ENCODE measurements around the gene WWC1. TPM values are rescaled to one million over a fixed set of nuclear protein-coding genes. Genes with fewer than 3 reads are reported as not detected.
"Not testable (repeated sequence)": the region's sequence is repeated elsewhere in the genome, so short reads cannot be mapped to it uniquely, and the experiment has no call there.

WWC1 gene
- total and polyA plus RNA-seq, 9 donors: 0.46 to 5.7 (median 0.93) TPM

DNA sequence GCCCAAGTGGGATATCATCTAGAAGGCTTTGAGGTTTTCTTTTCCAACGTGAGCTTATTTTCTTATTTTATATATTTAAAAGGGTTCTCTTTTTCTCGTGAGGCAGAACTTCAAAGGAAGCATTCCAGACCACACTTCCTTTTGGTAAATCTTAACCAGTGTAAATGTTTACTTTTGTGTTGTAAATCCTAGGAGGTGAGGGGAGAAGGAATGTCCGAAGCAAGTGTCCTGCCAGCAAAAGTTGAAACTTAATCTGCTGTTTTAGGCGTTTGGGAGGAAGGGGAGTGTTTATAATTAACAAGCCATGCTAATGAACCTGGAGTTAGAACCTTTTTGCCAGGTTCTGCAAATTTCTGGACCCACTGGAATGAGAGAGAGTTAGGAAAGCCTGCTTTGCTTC lies 37.9 kb downstream of the WWC1 start:
- Histone ChIP-seq H3K27ac (ENCODE audit: low read length) (no peak overlapping the region), H3K27me3 (ENCODE audit: control insufficient read depth, insufficient read depth, low read length) (no peaks in the 10 kb centered on the region), H3K4me3 (ENCODE audit: low read length) (no peak overlapping the region), H3K4me1 (ENCODE audit: control insufficient read depth, insufficient read depth, low read length) (no peaks in the 10 kb centered on the region), H3K36me3 (ENCODE audit: control insufficient read depth, insufficient read depth, low read length) (no peaks in the 10 kb centered on the region), H3K9me3 (replicated peaks; ENCODE audit: control insufficient read depth, low read depth, low read length) (no peaks in the 10 kb centered on the region)
- 31% methylated on average over 2 of the region's 4 CpGs for WGBS (ENCODE audit: insufficient coverage)
- DNase-seq: no peak

DNA sequence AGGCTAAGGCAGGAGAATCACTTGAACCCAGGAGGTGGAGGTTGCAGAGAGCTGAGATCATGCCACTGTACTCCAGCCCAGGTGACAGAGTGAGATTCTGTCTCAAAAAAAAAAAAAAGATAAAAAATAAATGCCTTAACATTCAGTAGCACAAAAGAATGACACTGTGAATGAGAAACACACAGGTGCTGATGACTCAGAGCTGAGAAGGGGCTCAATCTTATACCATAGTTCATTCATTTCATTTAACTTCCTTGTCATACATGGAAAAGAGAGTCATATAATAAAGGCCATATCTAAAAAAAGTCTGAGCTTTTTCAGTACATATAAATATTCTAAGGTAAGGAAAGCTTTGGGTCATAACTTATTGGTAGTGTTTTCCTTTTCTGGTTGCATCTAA lies 40.6 kb downstream of the WWC1 start:
- H3K27ac ChIP-seq (ENCODE audit: low read length): no peak overlapping the region
- no peaks in the 10 kb centered on the region for H3K36me3 ChIP-seq (ENCODE audit: control insufficient read depth, insufficient read depth, low read length)
- no peaks in the 10 kb centered on the region for H3K27me3 ChIP-seq (ENCODE audit: control insufficient read depth, insufficient read depth, low read length)
- no peaks in the 10 kb centered on the region for H3K4me1 ChIP-seq (ENCODE audit: control insufficient read depth, insufficient read depth, low read length)
- H3K9me3 ChIP-seq (replicated peaks; ENCODE audit: control insufficient read depth, low read depth, low read length): no peaks in the 10 kb centered on the region
- no peak for DNase-seq
- no peak overlapping the region for H3K4me3 ChIP-seq (ENCODE audit: low read length)

DNA sequence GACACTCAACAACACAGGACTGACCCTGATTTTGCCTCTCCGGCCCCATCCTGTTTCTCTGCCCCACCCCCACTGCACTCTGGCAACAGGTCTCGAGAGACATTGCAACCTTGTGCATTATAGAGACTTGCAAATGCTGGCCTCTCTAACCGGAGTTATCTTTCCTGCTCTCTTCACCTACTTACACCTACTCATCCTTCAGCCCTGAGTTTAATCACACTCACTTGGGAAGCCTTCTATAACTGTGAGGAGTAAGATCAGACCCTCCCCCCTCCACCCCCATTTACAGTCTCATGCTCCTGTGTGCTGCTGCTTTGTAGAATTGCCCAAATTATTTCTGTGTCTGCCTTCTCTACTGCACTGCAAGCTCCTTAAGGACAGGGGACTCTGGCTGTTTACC lies 42.8 kb downstream of the WWC1 start:
- no peak overlapping the region for H3K27ac ChIP-seq (ENCODE audit: low read length)
- WGBS (ENCODE audit: insufficient coverage): 19% methylated on average over 3 of the region's 3 CpGs
- H3K36me3 ChIP-seq (ENCODE audit: control insufficient read depth, insufficient read depth, low read length): no peaks in the 10 kb centered on the region
- DNase-seq: no peak
- no peaks in the 10 kb centered on the region for H3K27me3 ChIP-seq (ENCODE audit: control insufficient read depth, insufficient read depth, low read length)
- no peaks in the 10 kb centered on the region for H3K9me3 ChIP-seq (replicated peaks; ENCODE audit: control insufficient read depth, low read depth, low read length)
- no peak overlapping the region for H3K4me3 ChIP-seq (ENCODE audit: low read length)
- H3K4me1 ChIP-seq (ENCODE audit: control insufficient read depth, insufficient read depth, low read length): no peaks in the 10 kb centered on the region

DNA sequence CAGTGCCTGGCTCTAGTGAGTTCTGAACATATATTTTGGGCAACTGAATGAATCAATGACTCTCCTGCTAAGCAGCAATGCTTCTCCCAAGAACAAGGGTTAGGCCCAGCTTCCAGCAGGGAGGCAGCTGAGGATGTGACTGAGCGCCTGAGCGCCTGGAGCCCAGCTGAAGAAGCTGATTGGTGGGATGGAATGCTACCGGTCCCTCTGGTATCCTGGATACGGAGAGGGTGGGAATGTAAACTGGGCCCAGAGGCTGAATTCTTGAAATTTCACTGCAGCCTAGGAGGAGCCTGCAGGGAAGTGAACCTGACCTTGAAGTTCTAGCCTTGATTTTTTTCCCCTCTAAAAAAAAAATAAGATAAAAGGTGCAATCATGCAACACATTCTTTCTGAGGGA lies 43.2 kb downstream of the WWC1 start:
- no peaks in the 10 kb centered on the region for H3K36me3 ChIP-seq (ENCODE audit: control insufficient read depth, insufficient read depth, low read length)
- no peak overlapping the region for H3K4me3 ChIP-seq (ENCODE audit: low read length)
- DNase-seq: peak; percentile 39
- no peaks in the 10 kb centered on the region for H3K27me3 ChIP-seq (ENCODE audit: control insufficient read depth, insufficient read depth, low read length)
- no peaks in the 10 kb centered on the region for H3K9me3 ChIP-seq (replicated peaks; ENCODE audit: control insufficient read depth, low read depth, low read length)
- H3K4me1 ChIP-seq (ENCODE audit: control insufficient read depth, insufficient read depth, low read length): no peaks in the 10 kb centered on the region
- H3K27ac ChIP-seq (ENCODE audit: low read length): no peak overlapping the region
- WGBS (ENCODE audit: insufficient coverage): 0% methylated on average over 3 of the region's 4 CpGs

- Histone ChIP-seq H3K27ac (ENCODE audit: low read length) (no peak overlapping the region), H3K36me3 (ENCODE audit: control insufficient read depth, insufficient read depth, low read length) (no peaks in the 10 kb centered on the region), H3K4me3 (ENCODE audit: low read length) (no peak overlapping the region), H3K27me3 (ENCODE audit: control insufficient read depth, insufficient read depth, low read length) (no peaks in the 10 kb centered on the region), H3K9me3 (replicated peaks; ENCODE audit: control insufficient read depth, low read depth, low read length) (peaks cover 3% of the 10 kb centered on the region), H3K4me1 (ENCODE audit: control insufficient read depth, insufficient read depth, low read length) (no peaks in the 10 kb centered on the region)
- 58% methylated on average over 1 of the region's 2 CpGs for WGBS (ENCODE audit: insufficient coverage)
- no peak for DNase-seq
Observed at GRCh38 chr5:168337361-168337760, 45.9 kb downstream of the WWC1 start.

DNA sequence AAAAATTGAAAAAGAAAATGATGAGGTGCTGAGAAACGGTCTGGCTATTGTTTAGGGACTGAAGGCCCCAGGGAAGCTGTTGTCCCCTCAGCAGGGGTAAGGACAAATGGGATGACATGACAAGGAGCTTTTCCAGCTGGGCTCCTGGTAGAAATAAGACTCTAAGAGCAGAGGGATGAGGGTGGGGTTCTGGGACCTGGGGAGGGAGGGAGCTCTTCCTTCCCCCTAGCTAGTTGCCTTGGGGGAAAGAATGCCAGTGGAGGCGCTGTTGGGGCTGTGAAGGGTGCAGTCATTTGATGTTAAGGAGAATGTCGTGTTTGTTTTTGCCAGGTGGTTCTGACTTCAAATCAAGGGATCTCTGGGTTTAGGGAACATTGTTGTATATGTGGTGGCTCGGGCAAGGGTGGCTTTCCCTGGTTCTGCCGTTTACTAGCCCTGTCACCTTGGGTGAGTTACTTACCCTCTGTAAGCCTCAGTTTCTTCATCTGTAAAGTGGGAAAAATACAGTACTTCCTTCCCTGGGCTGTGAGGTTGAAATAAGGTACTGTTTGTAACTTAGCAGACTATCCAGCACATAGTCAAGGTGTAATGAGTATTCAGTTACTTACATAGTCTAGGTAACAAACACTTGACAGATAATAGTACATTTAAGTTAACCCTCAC lies 47.8 kb downstream of the WWC1 start:
- H3K27ac ChIP-seq (ENCODE audit: low read length): no peak overlapping the region
- DNase-seq: no peak
- no peaks in the 10 kb centered on the region for H3K4me1 ChIP-seq (ENCODE audit: control insufficient read depth, insufficient read depth, low read length)
- no peaks in the 10 kb centered on the region for H3K27me3 ChIP-seq (ENCODE audit: control insufficient read depth, insufficient read depth, low read length)
- H3K36me3 ChIP-seq (ENCODE audit: control insufficient read depth, insufficient read depth, low read length): no peaks in the 10 kb centered on the region
- H3K9me3 ChIP-seq (replicated peaks; ENCODE audit: control insufficient read depth, low read depth, low read length): peaks cover 3% of the 10 kb centered on the region
- WGBS (ENCODE audit: insufficient coverage): 9% methylated on average over 2 of the region's 5 CpGs
- H3K4me3 ChIP-seq (ENCODE audit: low read length): no peak overlapping the region

GRCh38 chr5:168339772-168340140 lies 48.3 kb downstream of the WWC1 start:
- H3K36me3 ChIP-seq (ENCODE audit: control insufficient read depth, insufficient read depth, low read length); H3K4me3 ChIP-seq (ENCODE audit: low read length); H3K27me3 ChIP-seq (ENCODE audit: control insufficient read depth, insufficient read depth, low read length); H3K27ac ChIP-seq (ENCODE audit: low read length); H3K4me1 ChIP-seq (ENCODE audit: control insufficient read depth, insufficient read depth, low read length); H3K9me3 ChIP-seq (replicated peaks; ENCODE audit: control insufficient read depth, low read depth, low read length); DNase-seq: not testable (repeated sequence)
- 100% methylated on average over 3 of the region's 3 CpGs for WGBS (ENCODE audit: insufficient coverage)

DNA sequence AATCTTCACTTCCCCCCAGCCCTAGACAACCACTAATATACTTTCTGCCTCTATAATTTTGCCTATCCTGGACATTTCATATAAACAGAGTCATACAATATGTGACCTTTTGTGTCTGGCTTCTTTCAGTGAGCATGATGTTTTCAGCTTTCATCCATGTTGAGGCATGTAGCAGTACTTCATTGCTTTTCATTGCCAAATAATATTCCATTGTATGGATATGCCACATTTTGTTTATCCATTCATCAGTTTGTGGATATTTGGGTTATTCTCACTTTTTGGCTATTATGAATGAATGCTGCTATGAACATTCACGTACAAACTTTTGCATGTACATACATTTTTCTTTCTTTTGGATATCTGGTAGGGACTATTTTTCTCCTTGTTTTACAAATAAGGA lies 49.0 kb downstream of the WWC1 start:
- Histone ChIP-seq H3K9me3 (replicated peaks; ENCODE audit: control insufficient read depth, low read depth, low read length) (peaks cover 3% of the 10 kb centered on the region), H3K36me3 (ENCODE audit: control insufficient read depth, insufficient read depth, low read length) (no peaks in the 10 kb centered on the region), H3K4me1 (ENCODE audit: control insufficient read depth, insufficient read depth, low read length) (no peaks in the 10 kb centered on the region), H3K27ac (ENCODE audit: low read length) (no peak overlapping the region), H3K27me3 (ENCODE audit: control insufficient read depth, insufficient read depth, low read length) (no peaks in the 10 kb centered on the region), H3K4me3 (ENCODE audit: low read length) (no peak overlapping the region)
- no CpG with 5 or more reads among the region's 1 CpG for WGBS (ENCODE audit: insufficient coverage)
- DNase-seq: no peak

DNA sequence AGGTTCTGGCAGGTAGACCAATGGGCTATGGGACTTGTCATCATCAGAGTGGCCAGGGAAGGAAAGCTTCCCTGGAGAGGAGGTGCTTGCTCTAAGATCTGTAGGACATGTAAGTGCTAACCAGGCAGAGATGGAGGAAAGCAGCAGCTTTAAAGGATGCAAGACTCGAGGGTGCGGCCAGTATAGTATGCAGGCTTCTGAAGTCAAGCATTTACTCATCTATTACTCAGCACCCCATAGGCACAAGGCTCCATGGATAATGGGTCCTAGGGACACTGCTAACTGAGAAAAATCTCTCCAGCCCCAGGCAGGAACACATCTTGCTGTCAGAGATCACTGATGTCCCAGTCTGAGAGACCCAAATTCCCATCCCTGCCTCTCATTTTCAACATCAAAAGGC lies 49.7 kb downstream of the WWC1 start:
- H3K27ac ChIP-seq (ENCODE audit: low read length): no peak overlapping the region
- WGBS (ENCODE audit: insufficient coverage): no CpG with 5 or more reads among the region's 2 CpGs
- H3K4me3 ChIP-seq (ENCODE audit: low read length): no peak overlapping the region
- no peaks in the 10 kb centered on the region for H3K36me3 ChIP-seq (ENCODE audit: control insufficient read depth, insufficient read depth, low read length)
- H3K9me3 ChIP-seq (replicated peaks; ENCODE audit: control insufficient read depth, low read depth, low read length): peaks cover 3% of the 10 kb centered on the region
- H3K4me1 ChIP-seq (ENCODE audit: control insufficient read depth, insufficient read depth, low read length): no peaks in the 10 kb centered on the region
- DNase-seq: no peak
- no peaks in the 10 kb centered on the region for H3K27me3 ChIP-seq (ENCODE audit: control insufficient read depth, insufficient read depth, low read length)

DNA sequence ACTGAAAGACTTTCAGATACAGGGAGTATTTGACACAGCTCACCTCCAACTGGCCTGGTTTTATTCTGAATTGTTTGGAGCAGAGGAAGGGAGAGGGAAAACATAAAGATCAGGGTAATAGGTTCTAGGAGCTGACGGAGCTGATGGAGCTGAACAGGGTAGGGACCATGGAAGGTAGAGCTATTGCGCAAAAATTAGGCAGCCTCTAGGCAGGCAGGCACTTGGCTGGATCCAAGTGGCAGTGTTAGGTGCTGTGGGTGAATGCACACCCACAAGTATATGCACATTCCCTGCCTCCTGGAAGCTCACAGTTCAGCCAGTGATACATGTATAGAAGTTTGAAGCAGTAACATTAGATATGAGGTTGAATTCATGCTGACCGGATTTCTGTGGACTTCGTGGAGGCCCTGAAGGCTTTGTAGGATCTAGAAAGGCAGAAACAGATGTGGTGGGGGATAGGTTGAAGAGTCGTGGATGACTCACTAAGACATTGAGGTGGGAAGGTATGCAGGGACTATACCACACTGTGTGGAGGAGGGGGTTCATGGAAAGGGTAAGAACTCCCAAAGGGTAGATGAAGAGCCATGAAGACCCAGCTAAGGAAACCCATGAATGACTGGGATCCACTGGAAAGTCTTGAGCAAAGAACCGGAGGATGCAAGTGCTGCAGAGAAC lies 50.8 kb downstream of the WWC1 start:
- Histone ChIP-seq H3K9me3 (replicated peaks; ENCODE audit: control insufficient read depth, low read depth, low read length) (peaks cover 3% of the 10 kb centered on the region), H3K4me3 (ENCODE audit: low read length) (no peak overlapping the region), H3K4me1 (ENCODE audit: control insufficient read depth, insufficient read depth, low read length) (no peaks in the 10 kb centered on the region), H3K27ac (ENCODE audit: low read length) (no peak overlapping the region), H3K36me3 (ENCODE audit: control insufficient read depth, insufficient read depth, low read length) (no peaks in the 10 kb centered on the region), H3K27me3 (ENCODE audit: control insufficient read depth, insufficient read depth, low read length) (no peaks in the 10 kb centered on the region)
- no peak for DNase-seq
- WGBS (ENCODE audit: insufficient coverage): 81% methylated on average over 6 of the region's 6 CpGs

DNA sequence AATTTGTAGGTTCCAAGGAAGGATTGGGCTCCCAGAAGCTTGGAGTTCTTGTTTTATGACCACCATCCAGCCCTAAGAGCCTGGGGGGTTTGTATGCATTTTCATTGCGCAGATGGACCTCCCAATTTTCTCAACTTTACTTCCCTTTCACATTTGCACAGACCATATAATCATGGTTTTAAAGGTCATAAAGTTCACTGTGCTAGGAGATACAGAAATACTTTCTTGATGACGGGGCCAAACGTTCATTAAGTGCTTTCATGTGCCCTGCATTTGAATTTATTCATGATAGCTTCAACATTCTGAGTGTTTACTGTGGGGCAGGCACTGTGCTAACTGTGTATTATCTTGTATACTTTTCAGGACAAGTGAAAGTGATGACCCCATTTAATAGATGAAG lies 51.5 kb downstream of the WWC1 start:
- H3K4me1 ChIP-seq (ENCODE audit: control insufficient read depth, insufficient read depth, low read length): no peaks in the 10 kb centered on the region
- no peak overlapping the region for H3K4me3 ChIP-seq (ENCODE audit: low read length)
- DNase-seq: no peak
- no peaks in the 10 kb centered on the region for H3K36me3 ChIP-seq (ENCODE audit: control insufficient read depth, insufficient read depth, low read length)
- H3K27me3 ChIP-seq (ENCODE audit: control insufficient read depth, insufficient read depth, low read length): no peaks in the 10 kb centered on the region
- no CpG with 5 or more reads among the region's 3 CpGs for WGBS (ENCODE audit: insufficient coverage)
- H3K27ac ChIP-seq (ENCODE audit: low read length): no peak overlapping the region
- H3K9me3 ChIP-seq (replicated peaks; ENCODE audit: control insufficient read depth, low read depth, low read length): peaks cover 3% of the 10 kb centered on the region

Measured in muscle of leg (tissue), 11 donors.